GM12872 (cell line): Measurements from ENCODE around the gene NAV2.

Experiments
- TF ChIP-seq, protein P1 (sequence below): IDR thresholded peaks from 3 replicates; pipeline ENCODE4 v1.5.1; 2011; ENCODE audit warnings: low read depth, mild to moderate bottlenecking, low read length, moderate library complexity; ENCODE audit not compliant: insufficient read depth

Gene NAV2

DNA sequence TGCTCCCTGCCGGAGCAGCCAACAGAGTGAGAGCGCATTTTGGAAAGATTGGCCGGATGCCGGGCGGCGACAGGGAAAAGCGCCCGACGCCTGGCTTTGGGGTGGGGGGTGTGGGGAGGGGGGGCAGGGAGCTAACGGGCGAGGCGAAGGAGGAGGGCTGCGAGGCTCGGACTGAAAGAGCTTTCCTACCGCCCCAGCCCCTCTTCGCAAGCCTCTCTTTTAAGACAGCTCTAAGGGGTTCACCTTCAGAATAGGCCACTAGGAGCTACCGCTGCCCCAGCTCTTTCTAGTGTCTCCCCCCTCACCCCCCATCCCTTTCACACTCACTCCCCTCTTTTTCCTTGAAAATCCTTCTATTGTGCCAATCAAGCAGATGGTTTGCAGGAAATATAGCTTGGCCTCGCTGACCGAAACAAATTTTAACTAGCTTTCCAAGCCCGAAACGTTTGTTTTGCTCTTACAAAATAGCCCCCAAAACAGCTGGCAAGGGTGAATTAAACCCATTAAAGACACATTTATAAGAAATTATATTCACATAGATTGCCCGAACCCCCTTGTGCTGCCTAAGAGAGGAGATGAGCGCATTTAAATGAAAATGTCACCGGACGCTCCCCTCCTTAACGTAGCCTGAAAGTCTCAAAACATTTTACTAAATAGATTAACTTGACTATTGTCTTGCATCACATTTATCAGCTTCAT, 451.3 kb downstream of the NAV2 start:
- TF ChIP-seq, protein P1, sequence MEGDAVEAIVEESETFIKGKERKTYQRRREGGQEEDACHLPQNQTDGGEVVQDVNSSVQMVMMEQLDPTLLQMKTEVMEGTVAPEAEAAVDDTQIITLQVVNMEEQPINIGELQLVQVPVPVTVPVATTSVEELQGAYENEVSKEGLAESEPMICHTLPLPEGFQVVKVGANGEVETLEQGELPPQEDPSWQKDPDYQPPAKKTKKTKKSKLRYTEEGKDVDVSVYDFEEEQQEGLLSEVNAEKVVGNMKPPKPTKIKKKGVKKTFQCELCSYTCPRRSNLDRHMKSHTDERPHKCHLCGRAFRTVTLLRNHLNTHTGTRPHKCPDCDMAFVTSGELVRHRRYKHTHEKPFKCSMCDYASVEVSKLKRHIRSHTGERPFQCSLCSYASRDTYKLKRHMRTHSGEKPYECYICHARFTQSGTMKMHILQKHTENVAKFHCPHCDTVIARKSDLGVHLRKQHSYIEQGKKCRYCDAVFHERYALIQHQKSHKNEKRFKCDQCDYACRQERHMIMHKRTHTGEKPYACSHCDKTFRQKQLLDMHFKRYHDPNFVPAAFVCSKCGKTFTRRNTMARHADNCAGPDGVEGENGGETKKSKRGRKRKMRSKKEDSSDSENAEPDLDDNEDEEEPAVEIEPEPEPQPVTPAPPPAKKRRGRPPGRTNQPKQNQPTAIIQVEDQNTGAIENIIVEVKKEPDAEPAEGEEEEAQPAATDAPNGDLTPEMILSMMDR, result no peak
